OCI-LY3 (cell line): ENCODE results near the gene TMEM129.

ENCODE experiments used
- CTCF ChIP-seq: fragments of 200-600, 300-600 bp; sonication (generic); IDR thresholded peaks from 2 replicates; pipeline ENCODE4 v1.5.1; 2014; ENCODE audit warnings: antibody characterized with exemption, low read length, low read depth
- EZH2phosphoT487 ChIP-seq: fragments of 200-600 bp; shearing (Covaris generic); IDR thresholded peaks from 2 replicates; pipeline ENCODE4 v1.6.1; 2018; ENCODE audit warnings: antibody characterized with exemption, mixed run types, low read depth

DNA sequence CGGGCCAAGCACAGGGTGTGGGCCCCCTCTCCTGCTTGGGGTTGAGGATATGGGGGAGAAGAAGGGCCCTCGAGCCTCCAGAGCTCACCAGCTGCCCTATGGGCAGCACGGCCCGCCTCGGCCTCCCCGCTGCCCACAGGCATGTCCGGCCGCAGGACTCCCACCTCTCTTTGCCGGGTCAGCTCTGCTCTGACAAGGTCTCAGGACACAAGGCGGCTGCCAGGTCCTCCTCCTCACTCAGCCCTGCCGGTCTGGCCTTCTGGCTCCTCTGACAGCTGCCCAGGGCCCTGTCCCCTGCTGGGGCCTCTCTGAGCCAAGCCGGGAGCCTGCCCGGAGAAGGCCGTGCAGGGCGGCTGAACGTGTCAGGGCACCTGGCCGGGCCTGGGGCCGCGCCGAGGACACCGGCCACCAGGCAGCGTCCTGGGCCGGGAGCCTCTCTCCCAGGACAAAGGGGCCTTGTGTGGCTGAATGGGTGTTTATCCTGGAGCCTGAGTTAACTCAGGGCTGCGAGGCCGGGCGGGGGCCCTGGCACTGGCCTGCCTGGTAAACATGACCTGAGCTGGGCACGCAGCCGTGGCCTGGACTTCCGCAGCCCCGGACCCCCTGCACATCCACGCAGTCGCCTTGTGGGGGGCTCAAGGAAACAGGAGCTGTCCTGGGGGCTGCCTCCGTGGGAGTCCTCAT is 25.9 kb upstream of the TMEM129 start:
- no peak for TF ChIP-seq CTCF
- no peak for TF ChIP-seq EZH2phosphoT487
